Measurements from ENCODE around the gene TRIM22.
"Not testable (repeated sequence)": the region's sequence is repeated elsewhere in the genome, so short reads cannot be mapped to it uniquely, and the experiment has no call there.

Gene TRIM22, protein sequence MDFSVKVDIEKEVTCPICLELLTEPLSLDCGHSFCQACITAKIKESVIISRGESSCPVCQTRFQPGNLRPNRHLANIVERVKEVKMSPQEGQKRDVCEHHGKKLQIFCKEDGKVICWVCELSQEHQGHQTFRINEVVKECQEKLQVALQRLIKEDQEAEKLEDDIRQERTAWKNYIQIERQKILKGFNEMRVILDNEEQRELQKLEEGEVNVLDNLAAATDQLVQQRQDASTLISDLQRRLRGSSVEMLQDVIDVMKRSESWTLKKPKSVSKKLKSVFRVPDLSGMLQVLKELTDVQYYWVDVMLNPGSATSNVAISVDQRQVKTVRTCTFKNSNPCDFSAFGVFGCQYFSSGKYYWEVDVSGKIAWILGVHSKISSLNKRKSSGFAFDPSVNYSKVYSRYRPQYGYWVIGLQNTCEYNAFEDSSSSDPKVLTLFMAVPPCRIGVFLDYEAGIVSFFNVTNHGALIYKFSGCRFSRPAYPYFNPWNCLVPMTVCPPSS

DNA sequence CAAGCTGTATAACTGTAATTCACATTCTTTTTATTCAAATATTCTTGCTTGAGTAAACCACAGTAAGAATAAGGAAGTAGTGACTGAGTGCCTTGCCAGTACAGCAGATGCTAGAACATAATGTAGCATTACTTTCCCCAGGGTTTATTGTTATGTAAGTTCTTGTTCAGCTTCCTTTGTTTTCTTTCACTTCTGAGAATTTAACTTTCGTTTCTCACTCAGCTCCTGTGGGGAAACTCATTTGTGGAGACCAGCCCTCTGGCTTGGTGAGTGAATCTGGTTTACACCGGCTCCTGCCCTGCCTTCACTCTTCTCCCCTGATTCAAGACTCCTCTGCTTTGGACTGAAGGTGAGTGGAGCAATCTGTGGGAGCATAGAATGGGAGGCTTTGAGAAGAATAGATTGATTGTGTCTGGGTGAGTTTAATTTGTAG lies at the start of gene TRIM22:
TSS of gene TRIM22 (plus strand) at position 240 of the 433 bp plus-strand sequence. CDS start 6,443 bp downstream, outside the sequence.
- no peak for DNase-seq (ENCODE audit: low spot score)

DNA sequence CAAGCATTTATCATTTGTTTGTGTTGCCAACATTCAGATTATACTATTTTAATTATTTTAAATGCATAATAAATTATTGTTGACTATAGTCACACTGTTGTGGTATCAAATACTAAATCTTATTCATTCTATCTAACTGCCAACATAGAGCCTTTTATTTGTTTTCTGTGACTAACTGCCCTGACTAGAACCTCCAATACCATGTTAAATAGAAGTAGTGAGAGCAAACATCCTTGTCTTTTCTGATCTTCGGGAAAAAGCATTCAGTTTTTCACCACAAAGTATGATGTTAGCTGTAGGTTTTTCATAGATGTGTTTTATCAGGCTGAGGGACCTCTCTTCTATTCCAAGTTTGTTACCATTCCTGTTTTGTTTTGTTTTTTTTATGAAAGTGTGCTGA lies 49.6 kb upstream of the TRIM22 start:
- no peak for DNase-seq (ENCODE audit: low spot score)

DNA sequence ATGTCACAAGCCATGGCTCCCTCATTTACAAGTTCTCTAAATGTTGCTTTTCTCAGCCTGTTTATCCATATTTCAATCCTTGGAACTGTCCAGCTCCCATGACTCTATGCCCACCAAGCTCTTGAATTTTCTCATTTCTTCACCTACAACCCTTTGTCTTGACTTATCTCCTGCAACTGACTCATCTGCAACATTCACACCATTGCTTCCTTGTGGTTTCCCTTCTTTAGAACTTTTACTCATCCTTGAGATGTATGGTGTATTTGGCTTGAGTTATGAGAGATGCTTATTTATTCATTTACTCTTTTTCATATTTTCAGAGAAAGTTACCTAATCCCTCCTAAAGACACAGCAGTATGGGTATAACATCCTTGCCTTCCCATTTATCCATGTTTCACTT lies 46.0 kb upstream of the TRIM22 start:
- no peak for DNase-seq (ENCODE audit: low spot score)

DNA sequence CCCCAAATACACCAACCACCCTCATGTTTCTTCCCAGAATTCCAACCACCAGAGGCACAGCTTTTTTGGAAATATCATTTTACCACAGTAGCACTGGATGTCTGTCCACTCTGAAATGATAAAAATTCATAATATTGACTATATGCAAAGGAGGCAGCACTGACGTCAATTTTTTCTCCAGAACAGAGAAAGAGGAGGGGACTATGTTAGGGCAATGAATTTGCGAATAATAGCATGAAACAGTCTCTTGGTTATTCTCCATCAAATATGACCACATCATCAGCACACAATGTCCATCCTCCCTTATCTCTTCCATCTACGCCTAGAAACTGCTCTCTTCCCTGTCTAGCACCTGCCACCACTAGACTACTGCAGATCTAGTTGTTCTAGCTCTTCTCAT lies 43.5 kb upstream of the TRIM22 start:
- no peak for DNase-seq (ENCODE audit: low spot score)

DNA sequence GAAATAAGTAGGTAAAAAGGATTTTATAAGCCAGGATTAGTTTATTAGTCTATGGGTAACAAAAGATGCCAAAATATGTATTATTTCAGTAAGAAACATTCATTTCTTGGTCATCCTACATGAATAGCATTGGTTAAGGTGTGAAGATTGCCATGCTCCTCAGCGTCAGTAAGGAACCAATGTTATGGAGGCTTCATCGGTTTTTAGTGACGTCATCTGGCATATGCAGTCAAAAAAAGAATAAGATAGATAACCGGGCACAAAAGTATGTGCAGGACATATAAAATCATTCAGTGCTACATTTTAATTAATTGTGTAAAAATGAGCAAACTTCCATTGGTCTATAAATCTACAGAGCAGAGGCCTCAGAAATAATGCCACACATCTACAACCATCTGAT lies 34.1 kb upstream of the TRIM22 start:
- DNase-seq (ENCODE audit: low spot score), result no peak

DNA sequence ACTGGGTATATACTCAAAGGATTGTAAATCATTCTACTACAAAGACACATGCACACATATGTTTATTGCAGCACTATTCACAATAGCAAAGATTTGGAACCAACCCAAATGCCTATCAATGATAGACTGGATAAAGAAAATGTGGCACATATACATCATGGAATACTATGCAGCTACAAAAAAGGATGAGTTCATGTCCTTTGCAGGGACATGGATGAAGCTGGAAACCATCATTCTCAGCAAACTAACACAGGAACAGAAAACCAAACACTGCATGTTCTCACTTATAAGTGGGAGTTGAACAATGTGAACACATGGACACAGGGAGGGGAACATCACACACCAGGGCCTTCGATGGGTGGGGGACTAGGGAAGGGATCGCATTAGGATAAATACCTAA lies 32.6 kb upstream of the TRIM22 start:
- not testable (repeated sequence) for DNase-seq (ENCODE audit: low spot score)

DNA sequence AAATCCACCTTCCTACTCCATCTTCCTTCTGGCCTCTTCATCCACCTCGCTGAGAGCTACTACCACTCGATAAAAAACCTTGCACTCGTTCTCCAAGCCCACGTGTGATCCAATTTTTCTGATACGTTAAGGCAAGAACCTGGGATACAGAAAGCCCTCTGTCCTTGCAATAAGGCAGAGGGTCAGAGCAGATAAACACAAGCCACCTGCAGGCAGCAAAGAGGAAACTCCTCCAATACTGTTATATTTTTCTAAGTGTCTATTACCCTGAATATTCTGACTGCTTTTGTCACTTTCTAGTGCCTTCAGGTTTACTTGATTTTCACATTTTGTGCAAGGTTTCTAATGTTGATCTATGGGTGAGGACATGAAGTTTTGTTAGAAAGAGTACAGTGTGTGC lies 31.3 kb upstream of the TRIM22 start:
- DNase-seq (ENCODE audit: low spot score), result no peak

DNA sequence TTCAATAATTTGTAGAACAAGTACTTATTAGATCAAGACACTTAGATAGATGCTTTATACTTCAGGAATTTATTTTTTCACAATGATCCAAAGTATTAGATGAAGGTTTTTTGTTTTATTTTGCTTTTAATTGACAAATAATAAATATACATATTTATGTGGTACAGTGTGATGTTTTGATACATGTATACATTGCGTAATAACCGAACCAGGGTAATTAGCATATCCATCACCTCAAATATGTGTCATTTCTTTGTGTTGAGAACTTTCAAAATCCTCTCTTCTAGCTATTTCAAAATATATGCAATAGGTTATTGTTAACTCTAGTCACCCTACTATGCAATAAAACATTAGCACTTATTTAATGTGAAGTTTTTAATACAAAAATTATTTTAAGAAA lies 26.1 kb upstream of the TRIM22 start:
- DNase-seq (ENCODE audit: low spot score), result no peak

DNA sequence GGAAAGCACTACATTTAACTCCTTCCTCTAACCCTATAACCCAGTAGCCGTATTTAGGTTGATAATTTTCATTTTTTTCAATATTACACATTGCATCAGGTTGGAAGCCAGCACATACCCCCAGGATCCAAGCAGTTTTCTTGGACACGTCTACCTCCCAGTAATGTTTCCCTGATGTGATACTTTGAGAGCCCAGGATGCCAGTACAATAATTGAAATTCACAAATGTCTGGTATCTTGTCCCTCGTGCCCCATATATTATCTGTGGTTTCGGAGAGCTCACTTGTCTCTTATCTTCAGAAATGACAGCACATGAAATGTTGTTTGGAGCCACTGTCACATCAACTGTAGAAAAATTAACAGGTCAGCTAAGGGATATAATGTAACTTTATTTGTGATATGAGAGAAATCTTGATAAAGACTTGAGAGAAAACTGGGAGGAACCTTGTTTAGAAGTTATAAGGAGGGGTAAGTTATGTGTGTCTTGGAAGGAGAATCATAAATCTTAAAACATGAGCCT lies 24.5 kb upstream of the TRIM22 start:
- no peak for DNase-seq (ENCODE audit: low spot score)

DNA sequence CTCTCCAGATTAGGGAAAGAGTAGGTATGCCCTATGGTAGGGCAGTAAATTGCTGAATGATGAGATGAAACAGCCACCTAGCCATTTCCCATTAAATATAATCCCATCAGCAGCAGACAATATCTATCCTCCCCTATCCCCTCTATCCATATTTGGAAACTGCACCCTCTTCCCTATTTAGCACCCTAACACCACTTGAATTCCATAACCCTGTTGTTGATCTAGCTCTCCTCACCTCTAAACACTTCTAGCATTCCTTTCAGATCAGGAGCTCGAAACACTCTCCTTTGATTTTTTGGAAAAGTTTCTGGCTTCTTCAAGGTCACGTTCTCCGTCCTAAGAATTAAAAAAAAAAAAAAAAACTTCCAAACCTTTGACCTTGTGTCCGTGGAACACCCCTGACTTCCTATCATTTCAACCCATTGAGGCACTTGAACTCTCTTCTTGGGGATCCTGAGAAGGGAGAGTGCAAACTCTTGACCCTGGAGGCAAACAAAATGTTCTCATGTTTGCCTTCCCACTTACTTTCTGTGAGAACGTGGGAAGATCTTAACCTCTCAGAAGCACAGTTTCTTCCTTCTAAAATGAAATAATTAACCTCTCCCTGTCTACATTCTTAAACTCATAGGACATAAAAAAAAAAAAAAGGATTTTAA lies 23.7 kb upstream of the TRIM22 start:
- no peak for DNase-seq (ENCODE audit: low spot score)

DNA sequence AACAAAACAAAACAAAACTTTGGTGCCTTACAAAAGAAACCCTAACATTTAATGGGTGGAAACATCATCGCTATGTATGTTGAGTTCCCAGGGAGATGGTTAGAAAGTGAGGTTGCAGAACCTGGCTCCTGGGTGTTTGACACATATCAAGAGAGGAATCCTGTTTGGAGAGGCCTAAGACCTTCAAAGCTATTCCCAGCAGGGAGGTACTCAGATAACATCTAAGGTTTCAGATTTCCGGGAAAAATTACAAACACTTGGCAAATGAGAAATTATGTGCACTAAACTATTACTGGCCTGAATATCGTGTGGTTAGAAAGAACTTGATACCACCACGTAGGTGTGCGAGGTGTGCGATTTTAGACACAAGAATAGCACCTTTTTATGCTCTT lies 23.2 kb upstream of the TRIM22 start:
- no peak for DNase-seq (ENCODE audit: low spot score)

DNA sequence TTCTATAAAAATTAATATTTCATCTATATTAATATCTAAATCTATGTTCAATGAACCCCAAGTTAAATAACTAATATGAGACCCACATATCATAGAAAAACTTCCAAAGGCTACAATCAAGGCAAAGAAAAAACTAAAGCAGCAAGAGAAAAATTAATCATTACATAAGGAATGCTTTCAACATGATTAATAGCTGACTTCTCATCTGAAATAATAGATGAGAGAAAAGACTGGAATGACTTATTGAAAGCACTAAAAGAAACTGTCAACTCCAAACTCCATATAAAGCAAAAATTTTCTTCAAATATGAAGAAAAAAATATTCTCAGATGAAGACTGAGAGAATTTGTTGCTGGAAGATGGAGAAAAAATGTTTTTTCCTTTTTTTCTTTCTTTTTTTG lies 17.8 kb upstream of the TRIM22 start:
- no peak for DNase-seq (ENCODE audit: low spot score)

DNA sequence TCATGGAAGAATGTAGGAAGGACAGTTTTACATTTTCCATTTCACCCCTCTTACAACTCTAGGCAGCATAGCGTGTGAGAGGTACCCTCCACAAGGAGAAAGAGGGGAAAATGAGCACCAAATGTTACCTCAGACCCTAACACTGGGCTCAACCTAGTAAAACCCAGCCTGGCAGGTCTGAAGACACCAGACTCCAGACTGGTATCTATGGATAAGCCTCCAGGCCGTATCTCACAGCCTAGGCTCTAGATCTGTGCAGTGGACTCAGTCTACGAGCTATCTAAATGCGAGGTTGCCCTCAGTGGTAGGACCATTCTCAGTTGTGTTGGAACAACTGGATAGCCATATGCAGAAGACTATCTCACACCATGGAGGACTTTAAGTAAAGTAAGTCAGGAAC lies 15.2 kb upstream of the TRIM22 start:
- no peak for DNase-seq (ENCODE audit: low spot score)

DNA sequence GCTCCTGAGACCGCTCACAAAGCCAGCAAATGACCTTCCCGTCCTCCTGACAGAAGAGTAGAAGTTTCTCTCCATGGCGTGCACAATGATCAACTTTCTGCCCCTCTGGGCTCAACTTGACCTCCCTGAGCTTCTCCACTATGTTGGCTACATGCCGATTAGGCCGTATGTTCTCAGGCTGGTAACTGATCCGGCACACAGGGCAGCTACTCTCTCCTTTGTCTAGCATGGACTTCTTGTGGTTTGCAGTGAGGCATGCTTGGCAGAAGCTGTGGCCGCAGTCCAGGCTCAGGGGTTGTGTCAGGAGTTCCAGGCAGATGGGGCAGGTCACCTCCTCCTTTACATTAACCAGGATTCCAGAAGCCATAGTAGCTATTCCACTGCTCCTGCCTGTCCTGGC lies 9.8 kb upstream of the TRIM22 start:
- no peak for DNase-seq (ENCODE audit: low spot score)

DNA sequence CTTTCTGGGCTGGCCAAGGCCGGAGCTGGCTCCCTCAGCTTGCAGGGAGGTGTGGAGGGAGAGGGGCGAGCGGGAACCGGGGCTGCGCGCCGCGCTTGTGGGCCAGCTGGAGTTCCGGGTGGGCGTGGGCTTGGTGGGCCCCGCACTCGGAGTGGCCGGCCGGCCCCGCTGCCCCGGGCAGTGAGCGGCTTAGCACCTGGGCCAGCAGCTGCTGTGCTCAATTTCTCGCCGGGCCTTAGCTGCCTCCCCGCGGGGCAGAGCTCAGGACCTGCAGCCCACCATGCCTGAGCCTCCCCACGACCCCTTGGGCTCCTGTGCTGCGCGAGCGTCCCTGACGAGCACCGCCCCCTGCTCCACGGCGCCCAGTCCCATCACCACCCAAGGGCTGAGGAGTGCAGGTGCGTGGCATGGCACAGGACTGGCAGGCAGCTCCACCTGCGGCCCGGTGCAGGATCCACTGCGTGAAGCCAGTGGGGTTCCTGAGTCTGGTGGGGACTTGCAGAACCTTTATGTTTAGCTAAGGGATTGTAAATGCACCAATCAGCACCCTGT lies 6.6 kb upstream of the TRIM22 start:
- DNase-seq (ENCODE audit: low spot score), result not testable (repeated sequence)

DNA sequence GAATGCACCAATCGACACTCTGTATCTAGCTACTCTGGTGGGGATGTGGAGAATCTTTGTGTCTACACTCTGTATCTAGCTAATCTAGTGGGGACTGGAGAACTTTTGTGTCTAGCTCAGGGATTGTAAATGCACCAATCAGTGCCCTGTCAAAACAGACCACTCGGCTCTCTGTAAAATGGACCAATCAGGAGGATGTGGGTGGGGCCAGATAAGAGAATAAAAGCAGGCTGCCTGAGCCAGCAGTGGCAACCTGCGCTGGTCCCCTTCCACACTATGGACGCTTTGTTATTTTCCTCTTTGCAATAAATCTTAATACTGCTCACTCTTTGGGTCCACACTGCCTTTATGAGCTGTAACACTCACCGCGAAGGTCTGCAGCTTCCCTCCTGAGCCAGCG lies 6.0 kb upstream of the TRIM22 start:
- not testable (repeated sequence) for DNase-seq (ENCODE audit: low spot score)

DNA sequence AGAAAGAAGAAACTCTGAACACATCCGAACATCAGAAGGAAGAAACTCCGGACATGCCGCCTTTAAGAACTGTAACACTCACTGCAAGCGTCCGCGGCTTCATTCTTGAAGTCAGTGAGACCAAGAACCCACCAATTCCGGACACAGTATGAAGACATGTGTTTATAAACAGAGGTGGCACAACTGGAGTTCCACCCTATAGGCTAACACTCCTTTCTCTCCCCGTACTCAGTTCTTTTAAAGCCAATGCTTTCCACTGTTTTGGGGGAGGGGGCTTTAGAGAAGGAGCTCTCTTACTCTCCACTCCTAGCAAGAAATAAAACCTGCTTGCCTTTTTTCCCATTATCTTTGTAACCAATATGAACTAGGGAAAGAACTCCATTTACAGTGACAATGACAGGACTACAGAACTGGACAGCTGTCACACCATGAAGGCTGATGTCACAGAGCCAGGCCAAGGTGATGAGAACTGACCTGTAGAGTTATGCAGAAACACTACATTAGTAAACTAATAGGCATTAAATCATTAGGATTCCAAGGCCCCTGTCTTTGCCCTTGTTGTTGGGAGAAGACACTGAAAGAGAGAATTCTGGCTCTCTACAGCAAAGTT lies 5.4 kb upstream of the TRIM22 start:
- DNase-seq (ENCODE audit: low spot score), result no peak

DNA sequence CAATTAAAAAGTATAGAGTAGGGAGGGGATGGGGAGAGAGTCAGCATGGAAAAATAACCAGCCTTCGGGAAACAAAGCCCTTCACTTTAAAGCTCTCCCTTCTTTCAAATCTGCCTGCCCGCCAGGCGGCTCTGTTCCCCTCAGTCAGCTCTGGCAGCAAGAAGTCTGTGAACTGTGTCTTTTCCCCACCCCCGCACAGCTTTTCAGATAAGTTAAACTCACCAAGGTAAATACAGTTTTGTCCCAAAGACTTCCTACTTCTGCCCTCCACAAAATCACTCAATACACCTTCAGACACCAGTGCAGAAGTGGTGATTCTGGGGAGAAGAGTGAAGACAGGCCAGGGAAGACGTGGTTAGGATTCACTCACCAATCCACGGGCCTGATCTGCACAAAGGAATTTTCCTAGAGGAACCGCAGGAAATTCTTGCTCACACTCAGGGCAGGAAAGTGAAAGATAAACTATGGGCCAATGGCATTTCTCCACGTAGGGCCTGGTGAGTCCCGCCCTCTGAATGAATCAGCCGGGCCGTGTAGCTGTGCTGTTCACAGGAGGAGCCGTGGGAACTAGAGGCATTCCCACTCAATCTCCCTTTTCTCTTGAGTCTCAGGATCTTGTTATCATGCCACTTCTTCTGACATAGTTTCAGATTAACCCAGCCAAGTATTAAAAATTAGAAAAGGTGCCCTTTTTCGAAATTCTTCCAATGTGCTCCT lies 4.8 kb upstream of the TRIM22 start, which contains the start of gene TRIM5:
TSS of gene TRIM5 (minus strand) at position 429 of the 717 bp plus-strand sequence. CDS start 4,897 bp downstream, outside the sequence.
- peak; percentile 89 for DNase-seq (ENCODE audit: low spot score)

DNA sequence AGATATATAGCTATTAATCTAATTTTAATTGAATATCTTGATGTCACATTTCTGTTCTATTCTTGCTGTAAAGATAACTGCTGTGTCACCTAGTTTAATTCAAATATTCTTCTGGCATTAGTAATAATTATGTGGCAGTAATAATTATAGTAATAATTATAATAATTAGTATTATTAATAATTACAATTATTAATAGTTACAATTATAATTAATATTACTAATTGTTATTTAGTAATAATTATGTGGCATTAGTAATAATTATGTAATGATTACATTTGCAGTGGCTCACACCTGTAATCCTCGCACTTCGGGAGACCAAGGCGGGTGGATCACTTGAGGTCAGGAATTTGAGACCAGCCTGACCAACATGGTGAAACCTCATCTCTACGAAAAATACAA lies 3.2 kb upstream of the TRIM22 start:
- DNase-seq (ENCODE audit: low spot score), result no peak

DNA sequence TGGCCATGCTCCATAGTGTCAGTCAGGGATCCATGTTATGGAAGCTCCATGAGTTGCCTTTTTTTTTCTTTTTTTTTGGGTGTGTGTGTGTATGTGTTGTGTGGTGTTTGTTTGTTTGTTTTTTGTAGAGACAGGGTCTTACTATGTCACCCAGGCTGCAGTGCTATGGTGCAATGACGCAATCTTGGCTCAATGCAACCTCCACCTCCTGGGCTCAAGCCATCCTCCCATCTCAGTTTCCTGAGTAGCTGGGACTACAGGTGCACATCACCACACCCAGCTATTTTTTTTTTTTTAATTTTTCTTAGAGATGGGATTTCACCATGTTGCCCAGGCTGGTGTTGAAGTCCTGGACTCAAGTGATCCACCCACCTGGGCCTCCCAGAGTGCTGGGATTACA lies 1.1 kb upstream of the TRIM22 start:
- DNase-seq (ENCODE audit: low spot score), result no peak

DNA sequence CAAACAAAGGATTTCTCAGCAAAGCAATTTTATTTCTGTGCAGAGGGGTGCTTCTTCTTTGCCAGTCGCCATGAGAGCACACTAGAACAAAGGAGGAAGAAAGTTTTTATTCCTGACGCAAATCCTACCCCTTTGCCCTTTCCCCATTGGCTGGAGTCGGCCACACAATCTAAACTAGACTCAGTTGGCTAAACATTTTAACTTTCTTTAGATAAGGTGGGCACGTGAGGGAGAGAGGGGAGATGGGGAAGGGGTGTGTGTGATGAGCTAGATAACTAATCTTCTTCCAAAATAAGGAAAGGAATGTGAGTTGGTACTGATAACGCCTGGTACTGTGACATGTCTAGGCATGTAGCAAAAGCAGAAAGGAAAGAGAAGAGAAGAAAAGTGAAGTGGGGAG lies 626 bp downstream of the TRIM22 start:
- DNase-seq (ENCODE audit: low spot score), result no peak

DNA sequence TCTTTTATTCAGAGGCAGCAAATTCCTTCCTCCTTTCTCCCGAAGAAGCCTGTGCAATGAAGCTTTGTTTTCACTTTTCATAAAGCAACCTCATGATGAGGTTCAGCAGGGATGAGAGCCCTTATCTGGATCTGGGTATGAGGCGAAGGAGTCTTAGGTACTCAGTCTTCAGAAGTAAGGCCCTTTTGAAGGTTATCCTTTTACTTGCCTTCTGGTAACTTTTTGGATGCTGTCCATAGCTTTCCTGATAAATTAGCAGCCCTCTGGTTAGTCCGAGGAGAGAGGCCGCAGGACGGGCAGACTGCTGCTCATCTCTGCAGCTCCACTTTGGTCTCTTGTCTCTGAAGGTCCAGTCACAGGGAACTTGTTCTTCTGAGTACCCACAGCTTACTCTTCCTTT lies 1.1 kb downstream of the TRIM22 start:
- DNase-seq (ENCODE audit: low spot score), result no peak
